ENCODE measurements around the gene MAP7D1. TPM values are rescaled to one million over a fixed set of nuclear protein-coding genes. Genes with fewer than 3 reads are reported as not detected.

MAP7D1 gene
- total and polyA plus RNA-seq, 4 experiments from 2014 or later = 4.1 to 222 (median 145) TPM

- CTCF ChIA-PET (ENCODE audit: partially characterized antibody) = interaction anchor here (1.0 to 5.6 kb wide), 6 partner anchors 12 to 78 kb away, joined by 3 to 43 read pairs (median 6); partner anchors contain the start of gene TRAPPC3
- Mint-ChIP-seq H3K27me3 (no peaks in the 10 kb centered on the region), H3K36me3 (peaks cover 9 to 32% of the 10 kb centered on the region in 2 donors), H3K27ac (peak overlapping the region; percentile 97 to 100 (median 100)), H3K4me3 (peak overlapping the region; percentile 95 to 99 (median 98)), H3K9me3 (peaks cover 0 to 2% (median 0%) of the 10 kb centered on the region in 8 donors), H3K4me1 (peaks cover 19 to 46% (median 24%) of the 10 kb centered on the region in 4 donors)
- no peak for DNase-seq
- H3K36me3 ChIP-seq (ENCODE audit: insufficient read depth, low read length) = peaks cover 4% of the 10 kb centered on the region
- peaks cover 43% of the 10 kb centered on the region for H3K4me1 ChIP-seq (ENCODE audit: insufficient read depth, low read length)
- peak overlapping the region; percentile 98 for H3K27ac ChIP-seq (ENCODE audit: low read depth, low read length)
- POLR2A ChIA-PET (ENCODE audit: partially characterized antibody) = interaction anchor here (0.8 to 4.2 kb wide), 19 partner anchors 11 to 175 kb away, joined by 3 to 83 read pairs (median 7); partner anchors contain the start of genes LSM10, MAP7D1, SH3D21 and STK40
- peak overlapping the region; percentile 57 to 97 for H3K4me3 ChIP-seq (ENCODE audit: low read length in 2 of 2)
- intact Hi-C loops (cut with micrococcal nuclease) = loop anchor here (5.0 kb wide), 1 partner anchor 1470 kb away; the partner anchor contains the start of gene CDCA8
- H3K27me3 ChIP-seq (ENCODE audit: insufficient read depth, low read length) = no peaks in the 10 kb centered on the region
- H3K9me3 ChIP-seq (ENCODE audit: control insufficient read depth in 1 of 2, low read length in 2 of 2) = no peaks in the 10 kb centered on the region
Measured at GRCh38 chr1:36222481-36223380, 66.8 kb downstream of the MAP7D1 start.

DNA sequence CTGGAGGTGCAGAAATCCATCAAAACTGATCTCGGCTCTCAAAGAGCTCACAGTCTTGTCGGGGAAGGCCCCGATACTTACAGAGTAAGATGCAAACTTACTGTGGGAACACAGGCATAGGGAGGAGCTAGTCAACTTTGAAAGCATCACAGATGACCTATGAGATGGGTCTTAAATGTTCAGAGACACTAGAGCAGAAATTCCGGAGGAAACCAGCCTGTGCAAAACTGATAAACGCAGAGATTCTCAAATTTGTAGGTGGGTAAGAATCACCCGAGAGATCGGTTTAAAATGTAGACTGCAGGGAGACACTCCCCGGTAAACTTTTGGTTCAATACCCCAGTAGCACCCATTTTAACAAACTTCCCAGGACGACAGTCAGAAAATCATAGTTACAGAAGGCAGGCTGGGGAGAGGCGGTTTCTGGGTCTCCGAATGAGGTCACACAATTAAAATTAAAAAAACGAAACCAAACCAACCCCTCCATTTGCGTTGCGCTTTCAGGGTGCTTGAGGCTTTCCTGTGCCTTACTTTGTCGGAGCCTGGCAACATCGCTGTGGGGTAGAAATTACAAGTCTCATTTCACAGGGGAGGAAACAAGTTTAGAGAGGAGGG is 67.5 kb downstream of the MAP7D1 start:
- Histone ChIP-seq H3K36me3 (ENCODE audit: insufficient read depth, low read length) (peaks cover 4% of the 10 kb centered on the region), H3K4me1 (ENCODE audit: insufficient read depth, low read length) (peaks cover 45% of the 10 kb centered on the region), H3K27ac (ENCODE audit: low read depth, low read length) (peak overlapping the region; percentile 98), H3K9me3 (ENCODE audit: control insufficient read depth in 1 of 2, low read length in 2 of 2) (no peaks in the 10 kb centered on the region), H3K4me3 (ENCODE audit: low read length in 2 of 2) (peak overlapping the region; percentile 57 to 97), H3K27me3 (ENCODE audit: insufficient read depth, low read length) (no peaks in the 10 kb centered on the region)
- ChIA-PET POLR2A (ENCODE audit: partially characterized antibody) (interaction anchor here (0.8 to 4.2 kb wide), 27 partner anchors 11 to 454 kb away, joined by 3 to 83 read pairs (median 6); partner anchors contain the start of genes ADPRS, AGO3, CLSPN and LSM10), CTCF (ENCODE audit: partially characterized antibody) (interaction anchor here (0.5 to 5.6 kb wide), 10 partner anchors 11 to 77 kb away, joined by 3 to 43 read pairs (median 3); partner anchors contain the start of gene TRAPPC3)
- Mint-ChIP-seq H3K4me1 (peaks cover 19 to 46% (median 26%) of the 10 kb centered on the region in 4 donors), H3K4me3 (peak overlapping the region; percentile 95 to 99 (median 98)), H3K27me3 (no peaks in the 10 kb centered on the region), H3K36me3 (peaks cover 9 to 32% of the 10 kb centered on the region in 2 donors), H3K9me3 (peaks cover 0 to 2% (median 0%) of the 10 kb centered on the region in 8 donors), H3K27ac (peak overlapping the region; percentile 97 to 100 (median 100))
- DNase-seq = peak in 2 of 5 donors; percentile 73 to 81
- intact Hi-C loops (cut with micrococcal nuclease) = loop anchor here (5.0 kb wide), 1 partner anchor 1469 kb away; the partner anchor contains the start of gene CDCA8

DNA sequence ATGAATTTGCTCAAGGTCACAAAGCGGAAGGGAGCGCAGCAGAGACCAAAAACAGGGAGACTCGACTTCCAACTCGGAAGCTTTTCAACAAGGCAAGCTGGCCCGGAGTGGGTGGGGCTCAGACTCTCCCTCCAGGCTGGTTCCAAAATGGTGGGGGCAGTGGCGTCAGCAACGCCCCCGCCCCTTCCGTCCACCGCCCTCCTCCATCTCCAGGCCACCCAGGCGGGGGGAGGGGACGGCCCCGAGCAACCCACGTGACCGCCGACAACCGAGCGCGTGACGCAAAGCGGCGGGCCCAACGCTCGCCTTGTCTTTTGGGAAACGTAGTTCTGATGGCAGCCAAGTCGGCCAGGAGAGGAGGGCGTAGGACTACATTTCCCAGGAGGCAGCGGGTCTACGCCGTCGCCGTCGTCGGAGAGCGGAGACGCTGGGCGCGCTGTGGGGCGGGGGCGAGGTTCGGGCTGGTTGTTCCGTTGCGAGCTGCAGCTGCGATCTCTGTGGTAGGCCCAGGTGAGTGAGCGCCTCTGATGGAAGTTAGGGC is 68.1 kb downstream of the MAP7D1 start, which contains the start of gene THRAP3:
THRAP3 (plus strand) TSS at position 448 of the 541 bp plus-strand sequence. CDS start 58,121 bp downstream, outside the sequence.
- peak within 1 kb of the TSS; percentile 98 for H3K27ac ChIP-seq (ENCODE audit: low read depth, low read length)
- H3K9me3 ChIP-seq (ENCODE audit: control insufficient read depth in 1 of 2, low read length in 2 of 2) = no peaks in the 10 kb centered on the region
- peaks cover 9 to 32% of the 10 kb centered on the region in 2 donors for H3K36me3 Mint-ChIP-seq
- H3K9me3 Mint-ChIP-seq = peaks cover 0 to 2% (median 0%) of the 10 kb centered on the region in 8 donors
- intact Hi-C loops (cut with micrococcal nuclease) = loop anchor here (1.0 to 5.0 kb wide), 6 partner anchors 36 to 1468 kb away; partner anchors contain the start of genes ADPRS, CDCA8 and TRAPPC3
- peak within 1 kb of the TSS; percentile 77 to 97 for H3K4me3 ChIP-seq (ENCODE audit: low read length in 2 of 2)
- H3K27me3 ChIP-seq (ENCODE audit: insufficient read depth, low read length) = no peaks in the 10 kb centered on the region
- peak; percentile 100 for DNase-seq
- peak within 1 kb of the TSS; percentile 95 to 99 (median 98) for H3K4me3 Mint-ChIP-seq
- H3K4me1 Mint-ChIP-seq = peaks cover 19 to 46% (median 29%) of the 10 kb centered on the region in 4 donors
- ChIA-PET POLR2A (ENCODE audit: partially characterized antibody) (interaction anchor here (0.6 to 4.2 kb wide), 30 partner anchors 10 to 1801 kb away, joined by 3 to 83 read pairs (median 6); partner anchors contain the start of genes ADPRS, AGO3, CLSPN and LSM10), CTCF (ENCODE audit: partially characterized antibody) (interaction anchor here (0.5 to 5.6 kb wide), 10 partner anchors 10 to 77 kb away, joined by 3 to 43 read pairs (median 4); partner anchors contain the start of gene TRAPPC3)
- H3K36me3 ChIP-seq (ENCODE audit: insufficient read depth, low read length) = peaks cover 4% of the 10 kb centered on the region
- no peaks in the 10 kb centered on the region for H3K27me3 Mint-ChIP-seq
- peaks cover 45% of the 10 kb centered on the region for H3K4me1 ChIP-seq (ENCODE audit: insufficient read depth, low read length)
- H3K27ac Mint-ChIP-seq = peak within 1 kb of the TSS; percentile 97 to 100 (median 100)

DNA sequence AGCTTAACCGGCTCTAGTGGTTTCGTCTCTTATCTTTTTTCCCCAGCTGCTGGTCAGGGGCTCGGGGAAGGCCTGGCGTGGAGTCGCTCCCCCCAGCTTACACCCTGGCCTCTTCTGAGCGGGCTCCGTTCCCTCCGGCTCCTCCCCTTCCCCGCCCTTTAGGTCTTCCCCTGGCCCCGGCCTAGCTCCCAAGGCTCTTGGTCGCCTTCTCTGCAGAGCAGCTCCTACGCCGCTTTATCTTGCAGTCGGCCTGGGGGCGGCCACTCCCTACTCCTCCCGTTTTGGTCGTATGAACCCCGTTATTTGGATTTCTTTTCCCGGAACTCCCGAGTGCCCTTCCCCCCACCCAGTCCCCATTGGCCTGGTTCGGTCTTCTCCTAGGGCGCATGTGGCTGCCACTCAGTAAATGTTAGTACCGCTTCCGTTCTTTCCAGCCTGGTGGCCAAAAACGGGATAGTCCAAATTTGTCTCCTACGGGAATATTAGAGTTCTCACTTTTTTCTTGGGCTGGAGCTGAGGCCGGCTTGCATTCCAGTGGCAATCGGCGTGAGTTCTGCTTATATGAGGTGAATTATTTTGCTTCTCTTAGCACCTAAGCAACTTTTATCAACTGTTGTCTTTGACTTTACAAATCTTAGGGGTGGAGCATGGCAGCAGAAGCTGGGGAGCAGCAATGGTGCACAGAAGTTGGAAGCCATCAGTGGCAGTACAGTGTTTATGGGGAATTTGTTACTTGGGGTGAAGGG is 68.8 kb downstream of the MAP7D1 start:
- Mint-ChIP-seq H3K9me3 (peaks cover 0 to 2% (median 0%) of the 10 kb centered on the region in 8 donors), H3K27ac (peak overlapping the region; percentile 97 to 100 (median 100)), H3K36me3 (peaks cover 9 to 34% of the 10 kb centered on the region in 2 donors), H3K27me3 (no peaks in the 10 kb centered on the region), H3K4me1 (peaks cover 19 to 46% (median 29%) of the 10 kb centered on the region in 4 donors), H3K4me3 (peak overlapping the region; percentile 95 to 99 (median 98))
- Histone ChIP-seq H3K27ac (ENCODE audit: low read depth, low read length) (peak overlapping the region; percentile 98), H3K9me3 (ENCODE audit: control insufficient read depth in 1 of 2, low read length in 2 of 2) (no peaks in the 10 kb centered on the region), H3K27me3 (ENCODE audit: insufficient read depth, low read length) (no peaks in the 10 kb centered on the region), H3K4me1 (ENCODE audit: insufficient read depth, low read length) (peaks cover 45% of the 10 kb centered on the region), H3K4me3 (ENCODE audit: low read length in 2 of 2) (peak overlapping the region; percentile 77 to 92), H3K36me3 (ENCODE audit: insufficient read depth, low read length) (peaks cover 4% of the 10 kb centered on the region)
- ChIA-PET POLR2A (ENCODE audit: partially characterized antibody) (interaction anchor here (0.6 to 4.2 kb wide), 26 partner anchors 9 to 1800 kb away, joined by 3 to 83 read pairs (median 6); partner anchors contain the start of genes ADPRS, AGO3, CLSPN and LSM10), CTCF (ENCODE audit: partially characterized antibody) (interaction anchor here (0.6 to 5.6 kb wide), 9 partner anchors 11 to 124 kb away, joined by 3 to 43 read pairs (median 4); partner anchors contain the start of gene TRAPPC3)
- no peak for DNase-seq
- intact Hi-C loops (cut with micrococcal nuclease) = loop anchor here (1.0 to 5.0 kb wide), 6 partner anchors 36 to 1468 kb away; partner anchors contain the start of genes ADPRS, CDCA8 and TRAPPC3

DNA sequence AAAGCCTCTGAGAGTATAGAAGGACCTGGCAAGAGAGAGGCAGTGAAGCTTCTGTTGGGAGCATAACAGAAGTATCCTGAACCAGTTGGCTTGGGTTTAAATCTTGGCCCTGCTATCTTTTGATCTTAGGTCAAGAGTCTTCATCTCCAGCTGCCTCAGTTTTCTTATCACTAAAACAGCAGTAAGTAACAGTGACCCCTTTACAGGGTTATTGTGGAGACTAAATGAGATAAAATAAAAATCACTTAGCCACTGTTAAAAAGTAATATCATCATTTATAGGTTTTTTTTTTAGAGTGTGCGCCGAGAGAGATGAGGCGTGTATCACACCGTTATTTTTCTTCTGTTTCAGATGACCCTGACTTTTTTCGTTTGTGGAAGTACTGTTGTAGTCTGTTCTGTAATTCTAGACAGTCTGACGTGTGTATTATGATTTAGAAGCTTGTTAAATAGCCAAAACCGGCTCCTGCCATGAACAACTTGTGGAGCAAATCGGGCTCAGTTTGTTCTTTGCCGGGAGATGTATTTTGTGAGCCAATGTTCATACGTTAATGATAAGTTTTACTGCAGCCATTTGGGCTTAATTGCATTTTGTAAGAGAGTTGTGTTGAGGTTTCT is 69.4 kb downstream of the MAP7D1 start:
- H3K4me3 ChIP-seq (ENCODE audit: low read length in 2 of 2) = peak overlapping the region; percentile 77 to 92
- peaks cover 48% of the 10 kb centered on the region for H3K4me1 ChIP-seq (ENCODE audit: insufficient read depth, low read length)
- Mint-ChIP-seq H3K9me3 (peaks cover 0 to 2% (median 0%) of the 10 kb centered on the region in 8 donors), H3K27me3 (no peaks in the 10 kb centered on the region), H3K36me3 (peaks cover 9 to 34% of the 10 kb centered on the region in 2 donors), H3K27ac (peak overlapping the region; percentile 97 to 100 (median 100)), H3K4me3 (peak overlapping the region; percentile 95 to 99 (median 98)), H3K4me1 (peaks cover 19 to 46% (median 30%) of the 10 kb centered on the region in 4 donors)
- no peak for DNase-seq
- ChIA-PET POLR2A (ENCODE audit: partially characterized antibody) (interaction anchor here (0.9 to 4.2 kb wide), 9 partner anchors 12 to 456 kb away, joined by 4 to 83 read pairs (median 22); partner anchors contain the start of genes AGO3, CLSPN, MAP7D1 and SH3D21), CTCF (ENCODE audit: partially characterized antibody) (interaction anchor here (0.6 to 5.6 kb wide), 6 partner anchors 11 to 124 kb away, joined by 3 to 43 read pairs (median 4); partner anchors contain the start of gene TRAPPC3)
- no peaks in the 10 kb centered on the region for H3K9me3 ChIP-seq (ENCODE audit: control insufficient read depth in 1 of 2, low read length in 2 of 2)
- H3K27me3 ChIP-seq (ENCODE audit: insufficient read depth, low read length) = no peaks in the 10 kb centered on the region
- intact Hi-C loops (cut with micrococcal nuclease) = no loop called here
- peak overlapping the region; percentile 98 for H3K27ac ChIP-seq (ENCODE audit: low read depth, low read length)
- peaks cover 6% of the 10 kb centered on the region for H3K36me3 ChIP-seq (ENCODE audit: insufficient read depth, low read length)

Data from CD4-positive, alpha-beta memory T cell (primary cell).